Natural killer cell (primary cell): ENCODE results near the gene OLA1. TPM values are rescaled to one million over a fixed set of nuclear protein-coding genes. Genes with fewer than 3 reads are reported as not detected.

Source experiments
- ATAC-seq, 3 donors: fragments of 150-1000 bp in 2 of 3; fragments of 200-7000 bp in 1 of 3; cut with Tn5 transposase; 1 replicate in 1 of 3; 2 replicates in 2 of 3; pipeline ENCODE4 v1.10.0; 2021; ENCODE audit warnings: mild to moderate bottlenecking in 2 of 3, moderate library complexity in 2 of 3
- DNase-seq, 2 donors: peaks; one replicate each; pipeline versions ENCODE4 v3.0.0 to v3.0.0-alpha.2; 2013 to 2021; ENCODE audit warnings: mixed read lengths in 1 of 2
- H3K27ac ChIP-seq: one replicate; pipeline ENCODE4 v1.5.1; 2013; ENCODE audit warnings: mild to moderate bottlenecking, low read length
- H3K27me3 ChIP-seq: one replicate; pipeline ENCODE4 v1.6.1; 2013; ENCODE audit warnings: low read length; ENCODE audit not compliant: control insufficient read depth, insufficient read depth
- H3K36me3 ChIP-seq: one replicate; pipeline ENCODE4 v1.6.1; 2013; ENCODE audit warnings: low read length; ENCODE audit not compliant: control insufficient read depth, insufficient read depth
- H3K4me1 ChIP-seq: one replicate; pipeline ENCODE4 v1.6.1; 2013; ENCODE audit warnings: low read length; ENCODE audit not compliant: control insufficient read depth, insufficient read depth
- H3K4me3 ChIP-seq: one replicate; pipeline ENCODE4 v1.5.1; 2013; ENCODE audit warnings: low read length
- H3K9me3 ChIP-seq: one replicate; pipeline ENCODE4 v1.6.1; 2013; ENCODE audit warnings: low read length; ENCODE audit not compliant: control insufficient read depth, insufficient read depth
- H3K27ac Mint-ChIP-seq, 2 donors: one replicate each; pipeline ENCODE4 v1.8.0; 2022; ENCODE audit warnings: mild to moderate bottlenecking in 2 of 2, mixed read lengths in 2 of 2, moderate library complexity in 1 of 2
- H3K27me3 Mint-ChIP-seq, 2 donors: one replicate each; pipeline ENCODE4 v1.8.0; 2022; ENCODE audit warnings: low read depth in 2 of 2, mixed read lengths in 2 of 2
- H3K36me3 Mint-ChIP-seq: one replicate; pipeline ENCODE4 v1.8.0; 2022; ENCODE audit warnings: mixed read lengths
- H3K4me1 Mint-ChIP-seq, 2 donors: one replicate each; pipeline ENCODE4 v1.8.0; 2022; ENCODE audit warnings: mixed read lengths in 2 of 2
- H3K4me3 Mint-ChIP-seq: one replicate; pipeline ENCODE4 v1.8.0; 2022; ENCODE audit warnings: mild to moderate bottlenecking, moderate library complexity, mixed read lengths
- H3K9me3 Mint-ChIP-seq, 2 donors: one replicate each; pipeline ENCODE4 v1.8.0; 2022; ENCODE audit warnings: mixed read lengths in 2 of 2
- WGBS: methylation state at CpG from one replicate; pipeline ENCODE4 v1.1.7; 2013; ENCODE audit warnings: missing lambda C conversion rate; ENCODE audit not compliant: insufficient coverage; 5-methylcytosine and 5-hydroxymethylcytosine counted together
- intact Hi-C: fragments of 100-400 bp; cut with micrococcal nuclease; formaldehyde crosslinking; loops from one replicate; pipeline ENCODE4 v1.14.2; 2022
- total RNA-seq, 4 donors: library from RNA; stranded (reverse); fragments of 120-200 nt in 1 of 4; gene quantifications; one replicate each; pipeline versions ENCODE4 v1.2.3 to v1.2.4, GENCODE V29; 2013 to 2022
- TF ChIP-seq, protein P1 (sequence below): fragments of 200-600 bp; IDR thresholded peaks from one replicate; pipeline ENCODE4 v1.8.0; 2022; ENCODE audit warnings: antibody characterized with exemption

Gene OLA1
- total RNA-seq, 3 donors from 2014 or later (not counting 1 experiment from before 2014, with no cell fraction given) = 42.3 to 45.9 (median 43.9) TPM

- no peaks in the 10 kb centered on the region for H3K27me3 ChIP-seq
- no peaks in the 10 kb centered on the region for H3K36me3 ChIP-seq
- intact Hi-C loops = no loop called here
- H3K9me3 ChIP-seq = no peaks in the 10 kb centered on the region
- no peak overlapping the region for H3K27ac ChIP-seq
- no peak for ATAC-seq
- no peak overlapping the region for H3K4me3 Mint-ChIP-seq
- H3K36me3 Mint-ChIP-seq = no peaks in the 10 kb centered on the region
- DNase-seq = no peak
- H3K27ac Mint-ChIP-seq = no peak overlapping the region
- no peaks in the 10 kb centered on the region for H3K4me1 ChIP-seq
- TF ChIP-seq, protein P1, sequence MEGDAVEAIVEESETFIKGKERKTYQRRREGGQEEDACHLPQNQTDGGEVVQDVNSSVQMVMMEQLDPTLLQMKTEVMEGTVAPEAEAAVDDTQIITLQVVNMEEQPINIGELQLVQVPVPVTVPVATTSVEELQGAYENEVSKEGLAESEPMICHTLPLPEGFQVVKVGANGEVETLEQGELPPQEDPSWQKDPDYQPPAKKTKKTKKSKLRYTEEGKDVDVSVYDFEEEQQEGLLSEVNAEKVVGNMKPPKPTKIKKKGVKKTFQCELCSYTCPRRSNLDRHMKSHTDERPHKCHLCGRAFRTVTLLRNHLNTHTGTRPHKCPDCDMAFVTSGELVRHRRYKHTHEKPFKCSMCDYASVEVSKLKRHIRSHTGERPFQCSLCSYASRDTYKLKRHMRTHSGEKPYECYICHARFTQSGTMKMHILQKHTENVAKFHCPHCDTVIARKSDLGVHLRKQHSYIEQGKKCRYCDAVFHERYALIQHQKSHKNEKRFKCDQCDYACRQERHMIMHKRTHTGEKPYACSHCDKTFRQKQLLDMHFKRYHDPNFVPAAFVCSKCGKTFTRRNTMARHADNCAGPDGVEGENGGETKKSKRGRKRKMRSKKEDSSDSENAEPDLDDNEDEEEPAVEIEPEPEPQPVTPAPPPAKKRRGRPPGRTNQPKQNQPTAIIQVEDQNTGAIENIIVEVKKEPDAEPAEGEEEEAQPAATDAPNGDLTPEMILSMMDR = no peak
- WGBS = 68% methylated on average over 1 of the region's 4 CpGs
- no peaks in the 10 kb centered on the region for H3K4me1 Mint-ChIP-seq
- no peaks in the 10 kb centered on the region for H3K9me3 Mint-ChIP-seq
- H3K27me3 Mint-ChIP-seq = no peaks in the 10 kb centered on the region
- H3K4me3 ChIP-seq = no peak overlapping the region
Observed at GRCh38 chr2:174090476-174090875, 157.9 kb downstream of the OLA1 start.

DNA sequence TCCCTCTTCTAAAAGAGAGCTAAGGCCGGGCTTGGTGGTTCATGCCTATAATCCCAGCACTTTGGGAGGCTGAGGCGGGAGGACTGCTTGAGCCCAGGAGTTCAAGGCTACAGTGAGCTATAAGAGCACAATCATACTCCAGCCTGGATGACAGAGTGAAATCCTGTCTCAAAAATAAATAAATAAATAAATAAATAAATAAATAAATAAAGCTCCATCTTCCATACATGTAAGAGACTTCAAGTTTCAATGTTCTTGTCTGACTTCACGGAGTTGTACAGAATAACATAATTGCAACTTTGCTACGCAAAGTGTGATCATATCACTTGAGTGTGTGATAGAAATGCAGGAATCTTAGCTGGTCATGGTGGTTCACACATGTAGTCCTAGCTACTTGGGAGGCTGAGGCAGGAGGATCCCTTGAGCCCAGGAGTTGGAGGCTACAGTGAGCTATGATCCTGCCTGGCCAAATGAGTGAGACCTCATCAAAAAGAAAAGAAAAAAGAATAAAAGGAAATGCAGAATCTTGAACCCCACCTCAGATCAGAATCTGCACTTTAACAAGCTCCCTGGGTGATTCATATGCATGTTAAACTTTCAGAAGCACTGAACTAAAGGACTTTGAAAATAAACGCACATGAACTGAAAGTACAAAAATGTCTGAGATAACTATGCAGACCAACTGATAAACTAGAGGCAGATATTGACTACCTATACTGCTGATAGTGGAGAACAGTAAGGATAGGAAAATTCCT lies 159.4 kb downstream of the OLA1 start:
- Histone ChIP-seq H3K4me3 (no peak overlapping the region), H3K4me1 (no peaks in the 10 kb centered on the region), H3K27ac (no peak overlapping the region), H3K27me3 (no peaks in the 10 kb centered on the region), H3K9me3 (no peaks in the 10 kb centered on the region), H3K36me3 (no peaks in the 10 kb centered on the region)
- Mint-ChIP-seq H3K36me3 (no peaks in the 10 kb centered on the region), H3K4me3 (no peak overlapping the region), H3K27me3 (no peaks in the 10 kb centered on the region), H3K9me3 (no peaks in the 10 kb centered on the region), H3K4me1 (no peaks in the 10 kb centered on the region), H3K27ac (no peak overlapping the region)
- no peak for ATAC-seq
- TF ChIP-seq, protein P1 = no peak
- intact Hi-C loops = no loop called here
- WGBS = 100% methylated on average over 5 of the region's 5 CpGs
- no peak for DNase-seq

GRCh38 chr2:174086708-174087107 lies 161.6 kb downstream of the OLA1 start:
- no peaks in the 10 kb centered on the region for H3K36me3 Mint-ChIP-seq

More at GRCh38 chr2:174086708-174087107, 161.6 kb downstream of the OLA1 start:
- Mint-ChIP-seq H3K9me3 (no peaks in the 10 kb centered on the region), H3K4me3 (no peak overlapping the region), H3K27me3 (no peaks in the 10 kb centered on the region), H3K4me1 (no peaks in the 10 kb centered on the region), H3K27ac (no peak overlapping the region)
- intact Hi-C loops = no loop called here
- TF ChIP-seq, protein P1 = no peak
- Histone ChIP-seq H3K9me3 (no peaks in the 10 kb centered on the region), H3K27me3 (no peaks in the 10 kb centered on the region), H3K36me3 (no peaks in the 10 kb centered on the region), H3K4me1 (no peaks in the 10 kb centered on the region), H3K27ac (no peak overlapping the region), H3K4me3 (no peak overlapping the region)
- 97% methylated on average over 8 of the region's 11 CpGs for WGBS
- DNase-seq (no peak), ATAC-seq (no peak)
